ENCODE data around the gene BGLAP. TPM values are rescaled to one million over a fixed set of nuclear protein-coding genes. Genes with fewer than 3 reads are reported as not detected.
"Not testable (repeated sequence)": the region's sequence is repeated elsewhere in the genome, so short reads cannot be mapped to it uniquely, and the experiment has no call there.

Gene BGLAP
- total RNA-seq, 1 experiment from 2014 or later, result 2.4 TPM

DNA sequence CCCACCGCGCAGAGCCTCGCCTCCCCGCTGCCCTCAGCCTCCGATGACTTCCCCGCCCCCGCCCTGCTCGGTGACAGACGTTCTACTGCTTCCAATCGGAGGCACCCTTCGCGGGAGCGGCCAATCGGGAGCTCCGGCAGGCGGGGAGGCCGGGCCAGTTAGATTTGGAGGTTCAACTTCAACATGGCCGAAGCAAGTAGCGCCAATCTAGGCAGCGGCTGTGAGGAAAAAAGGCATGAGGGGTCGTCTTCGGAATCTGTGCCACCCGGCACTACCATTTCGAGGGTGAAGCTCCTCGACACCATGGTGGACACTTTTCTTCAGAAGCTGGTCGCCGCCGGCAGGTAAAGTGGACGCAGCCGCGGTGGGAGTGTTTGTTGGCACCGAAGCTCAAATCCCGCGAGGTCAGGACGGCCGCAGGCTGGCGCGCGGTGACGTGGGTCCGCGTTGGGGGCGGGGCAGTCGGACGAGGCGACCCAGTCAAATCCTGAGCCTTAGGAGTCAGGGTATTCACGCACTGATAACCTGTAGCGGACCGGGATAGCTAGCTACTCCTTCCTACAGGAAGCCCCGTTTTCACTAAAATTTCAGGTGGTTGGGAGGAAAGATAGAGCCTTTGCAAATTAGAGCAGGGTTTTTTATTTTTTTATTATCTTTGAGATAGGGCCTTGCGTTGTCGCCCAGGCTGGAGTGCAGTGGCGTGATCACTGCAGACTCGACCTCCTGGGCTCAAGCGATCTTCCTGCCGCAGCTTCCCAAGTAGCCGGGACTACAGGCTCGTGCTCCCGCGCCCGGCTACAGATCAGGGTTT, 28.9 kb upstream of the BGLAP start, which contains the start of gene PMF1:
Gene PMF1, plus strand, starts transcription at position 175 of the 811 bp plus-strand sequence. Its CDS starts 9 bp downstream, at position 184.
- Histone ChIP-seq H3K4me1 (ENCODE audit: insufficient read depth, low read length, poor library complexity, severe bottlenecking) (peaks cover 10% of the 10 kb centered on the region), H3K27me3 (replicated peaks; ENCODE audit: insufficient read depth, low read depth, low read length, poor library complexity) (no peaks in the 10 kb centered on the region), H3K4me3 (ENCODE audit: low read depth, low read length, poor library complexity, severe bottlenecking) (peak within 1 kb of the TSS; percentile 64), H3K9me3 (ENCODE audit: low read depth, low read length, poor library complexity, severe bottlenecking) (no peaks in the 10 kb centered on the region), H3K27ac (ENCODE audit: low read depth, low read length, poor library complexity, severe bottlenecking) (peak within 1 kb of the TSS; percentile 99), H3K36me3 (ENCODE audit: insufficient read depth, low read length, poor library complexity, severe bottlenecking) (no peaks in the 10 kb centered on the region)
- BruUV-seq (replicated peaks), result TSS peak; percentile 74
- DNase-seq (ENCODE audit: low spot score), result peak; percentile 99
- ChIA-PET POLR2A (ENCODE audit: low non-redundant PET) (interaction anchor here (0.5 kb wide), 2 partner anchors 18 to 88 kb away, joined by 3 to 4 read pairs; no protein-coding TSS in a partner anchor), CTCF (interaction anchor here (1.0 to 1.3 kb wide), 3 partner anchors 12 to 72 kb away, joined by 5 to 10 read pairs (median 6); no protein-coding TSS in a partner anchor)
- TF ChIP-seq EZH2 (IDR thresholded peaks at IDR 0.05; ENCODE audit: borderline replicate concordance, low read depth, low read length, poor library complexity, severe bottlenecking), result no peak
- intact Hi-C loops (cut with micrococcal nuclease; ENCODE audit: unreplicated experiment), result loop anchor here (5.0 kb wide), 1 partner anchor 121 kb away; no protein-coding TSS in a partner anchor

DNA sequence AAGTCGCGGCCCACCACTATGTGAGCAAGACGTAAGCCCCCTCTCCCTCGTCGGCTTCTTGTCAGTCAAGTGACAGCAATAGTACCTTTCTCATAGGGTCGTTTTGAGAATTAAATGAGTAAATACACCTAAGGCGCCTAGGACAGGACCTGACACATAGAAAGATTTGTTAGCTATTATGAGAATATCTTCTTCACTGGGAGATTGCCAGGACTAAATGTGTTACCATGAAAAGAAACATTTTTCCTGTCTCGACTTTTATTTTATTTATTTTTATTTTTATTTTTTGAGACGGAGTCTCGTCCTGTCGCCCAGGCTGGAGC, 28.4 kb upstream of the BGLAP start:
- Histone ChIP-seq H3K9me3 (ENCODE audit: low read depth, low read length, poor library complexity, severe bottlenecking) (no peaks in the 10 kb centered on the region), H3K4me3 (ENCODE audit: low read depth, low read length, poor library complexity, severe bottlenecking) (peak overlapping the region; percentile 64), H3K4me1 (ENCODE audit: insufficient read depth, low read length, poor library complexity, severe bottlenecking) (peaks cover 10% of the 10 kb centered on the region), H3K36me3 (ENCODE audit: insufficient read depth, low read length, poor library complexity, severe bottlenecking) (no peaks in the 10 kb centered on the region), H3K27ac (ENCODE audit: low read depth, low read length, poor library complexity, severe bottlenecking) (peak overlapping the region; percentile 99), H3K27me3 (replicated peaks; ENCODE audit: insufficient read depth, low read depth, low read length, poor library complexity) (no peaks in the 10 kb centered on the region)
- ChIA-PET POLR2A (ENCODE audit: low non-redundant PET) (no interaction called here), CTCF (interaction anchor here (1.0 to 1.3 kb wide), 2 partner anchors 68 to 72 kb away, joined by 5 to 6 read pairs; no protein-coding TSS in a partner anchor)
- DNase-seq (ENCODE audit: low spot score), result no peak
- no peak for TF ChIP-seq EZH2 (IDR thresholded peaks at IDR 0.05; ENCODE audit: borderline replicate concordance, low read depth, low read length, poor library complexity, severe bottlenecking)
- TF ChIP-seq, protein P1, sequence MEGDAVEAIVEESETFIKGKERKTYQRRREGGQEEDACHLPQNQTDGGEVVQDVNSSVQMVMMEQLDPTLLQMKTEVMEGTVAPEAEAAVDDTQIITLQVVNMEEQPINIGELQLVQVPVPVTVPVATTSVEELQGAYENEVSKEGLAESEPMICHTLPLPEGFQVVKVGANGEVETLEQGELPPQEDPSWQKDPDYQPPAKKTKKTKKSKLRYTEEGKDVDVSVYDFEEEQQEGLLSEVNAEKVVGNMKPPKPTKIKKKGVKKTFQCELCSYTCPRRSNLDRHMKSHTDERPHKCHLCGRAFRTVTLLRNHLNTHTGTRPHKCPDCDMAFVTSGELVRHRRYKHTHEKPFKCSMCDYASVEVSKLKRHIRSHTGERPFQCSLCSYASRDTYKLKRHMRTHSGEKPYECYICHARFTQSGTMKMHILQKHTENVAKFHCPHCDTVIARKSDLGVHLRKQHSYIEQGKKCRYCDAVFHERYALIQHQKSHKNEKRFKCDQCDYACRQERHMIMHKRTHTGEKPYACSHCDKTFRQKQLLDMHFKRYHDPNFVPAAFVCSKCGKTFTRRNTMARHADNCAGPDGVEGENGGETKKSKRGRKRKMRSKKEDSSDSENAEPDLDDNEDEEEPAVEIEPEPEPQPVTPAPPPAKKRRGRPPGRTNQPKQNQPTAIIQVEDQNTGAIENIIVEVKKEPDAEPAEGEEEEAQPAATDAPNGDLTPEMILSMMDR (conservative IDR thresholded peaks at IDR 0.05; ENCODE audit: low read depth, low read length), result no peak
- intact Hi-C loops (cut with micrococcal nuclease; ENCODE audit: unreplicated experiment), result loop anchor here (5.0 kb wide), 1 partner anchor 121 kb away; no protein-coding TSS in a partner anchor
- BruUV-seq (replicated peaks), result no TSS peak

DNA sequence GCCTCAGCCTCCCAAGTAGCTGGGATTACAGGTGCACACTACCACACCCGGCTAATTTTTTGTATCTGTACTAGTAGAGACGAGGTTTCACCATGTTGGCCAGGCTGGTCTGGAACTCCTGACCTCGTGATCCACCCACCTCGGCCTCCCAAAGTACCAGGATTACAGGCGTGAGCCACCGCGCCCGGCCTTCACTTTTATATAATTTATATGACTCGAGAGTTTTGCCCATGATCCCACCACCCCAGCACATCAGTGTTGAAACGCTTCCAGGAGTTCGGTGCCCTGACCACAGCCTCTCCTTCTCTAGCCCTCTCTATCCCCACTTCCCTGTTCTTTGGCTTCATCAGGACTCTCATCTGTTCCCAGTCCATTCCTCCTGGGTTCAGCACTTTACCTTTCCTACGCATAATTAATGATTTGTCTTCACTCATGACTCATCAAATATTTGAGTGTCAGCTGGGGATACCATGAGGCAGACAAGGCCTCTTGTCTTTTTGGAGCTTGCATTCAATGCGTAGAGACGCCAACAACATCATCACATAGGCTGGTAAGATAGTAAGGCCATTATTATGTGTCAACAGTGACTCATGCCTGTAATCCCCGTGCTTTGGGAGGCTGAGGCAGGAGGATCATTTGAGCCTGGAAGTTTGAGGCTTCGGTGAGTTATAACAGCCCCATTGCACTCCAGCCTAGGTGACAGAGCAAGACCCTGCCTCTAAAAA, 27.8 kb upstream of the BGLAP start:
- peak overlapping the region; percentile 99 for H3K27ac ChIP-seq (ENCODE audit: low read depth, low read length, poor library complexity, severe bottlenecking)
- peak; percentile 43 for DNase-seq (ENCODE audit: low spot score)
- peaks cover 10% of the 10 kb centered on the region for H3K4me1 ChIP-seq (ENCODE audit: insufficient read depth, low read length, poor library complexity, severe bottlenecking)
- H3K4me3 ChIP-seq (ENCODE audit: low read depth, low read length, poor library complexity, severe bottlenecking), result peak overlapping the region; percentile 64
- no peaks in the 10 kb centered on the region for H3K9me3 ChIP-seq (ENCODE audit: low read depth, low read length, poor library complexity, severe bottlenecking)
- CTCF ChIA-PET, result no interaction called here
- POLR2A ChIA-PET (ENCODE audit: low non-redundant PET), result no interaction called here
- H3K36me3 ChIP-seq (ENCODE audit: insufficient read depth, low read length, poor library complexity, severe bottlenecking), result no peaks in the 10 kb centered on the region
- no peak for TF ChIP-seq EZH2 (IDR thresholded peaks at IDR 0.05; ENCODE audit: borderline replicate concordance, low read depth, low read length, poor library complexity, severe bottlenecking)
- TF ChIP-seq, protein P1 (conservative IDR thresholded peaks at IDR 0.05; ENCODE audit: low read depth, low read length), result no peak
- no peaks in the 10 kb centered on the region for H3K27me3 ChIP-seq (replicated peaks; ENCODE audit: insufficient read depth, low read depth, low read length, poor library complexity)
- intact Hi-C loops (cut with micrococcal nuclease; ENCODE audit: unreplicated experiment), result loop anchor here (5.0 kb wide), 1 partner anchor 122 kb away; no protein-coding TSS in a partner anchor
- no TSS peak for BruUV-seq (replicated peaks)

DNA sequence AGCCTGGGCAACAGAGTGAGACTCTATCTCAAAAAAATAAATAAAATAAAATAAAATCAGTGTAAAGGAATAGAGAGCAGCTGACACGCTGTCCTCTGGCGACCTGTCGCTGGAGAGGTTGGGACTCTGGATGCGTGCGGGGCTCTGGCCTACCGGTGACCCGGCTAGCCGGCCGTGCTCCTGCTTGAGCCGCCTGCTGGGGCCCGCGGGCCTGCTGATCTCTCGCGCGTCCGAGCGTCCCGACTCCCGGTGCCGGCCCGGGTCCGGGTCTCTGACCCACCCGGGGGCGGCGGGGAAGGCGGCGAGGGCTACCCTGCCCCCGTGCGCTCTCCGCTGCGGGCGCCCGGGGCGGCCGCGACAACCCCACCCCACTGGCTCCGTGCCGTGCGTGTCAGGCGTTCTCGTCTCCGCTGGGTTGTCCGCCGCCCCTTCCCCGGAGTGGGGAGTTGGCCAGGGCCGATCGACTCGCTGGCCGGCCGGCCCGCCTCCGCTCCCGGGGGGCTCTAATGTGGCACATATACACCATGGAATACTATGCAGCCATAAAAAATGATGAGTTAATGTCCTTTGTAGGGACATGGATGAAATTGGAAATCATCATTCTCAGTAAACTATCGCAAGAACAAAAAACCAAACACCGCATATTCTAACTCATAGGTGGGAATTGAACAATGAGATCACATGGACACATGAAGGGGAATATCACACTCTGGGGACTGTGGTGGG, 25.5 kb upstream of the BGLAP start:
- intact Hi-C loops (cut with micrococcal nuclease; ENCODE audit: unreplicated experiment); BruUV-seq (replicated peaks); H3K27me3 ChIP-seq (replicated peaks; ENCODE audit: insufficient read depth, low read depth, low read length, poor library complexity); H3K27ac ChIP-seq (ENCODE audit: low read depth, low read length, poor library complexity, severe bottlenecking); H3K4me3 ChIP-seq (ENCODE audit: low read depth, low read length, poor library complexity, severe bottlenecking); H3K4me1 ChIP-seq (ENCODE audit: insufficient read depth, low read length, poor library complexity, severe bottlenecking); CTCF ChIA-PET; H3K36me3 ChIP-seq (ENCODE audit: insufficient read depth, low read length, poor library complexity, severe bottlenecking); DNase-seq (ENCODE audit: low spot score); H3K9me3 ChIP-seq (ENCODE audit: low read depth, low read length, poor library complexity, severe bottlenecking); POLR2A ChIA-PET (ENCODE audit: low non-redundant PET): not testable (repeated sequence)
